Measurements from ENCODE around the gene SNTG2.

DNA sequence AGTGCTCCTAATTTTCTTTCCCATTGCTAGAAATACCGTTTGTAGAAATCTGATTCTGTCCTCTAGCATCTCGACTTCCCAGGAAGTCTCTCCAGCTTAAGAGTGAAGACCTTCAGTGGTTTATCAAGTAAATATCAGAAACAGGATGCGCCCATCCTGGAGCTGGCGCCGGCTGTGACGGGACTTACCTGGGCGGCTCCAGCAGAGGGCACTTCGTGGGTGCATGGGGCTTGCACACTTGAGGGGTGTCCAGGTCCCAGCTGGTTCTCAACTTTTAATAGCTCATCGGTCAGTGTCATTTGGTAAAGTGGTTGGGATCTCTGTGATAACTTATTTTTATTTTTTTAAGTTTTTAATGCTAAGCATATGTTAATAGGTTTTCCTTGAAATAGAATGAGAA, 295.6 kb downstream of the SNTG2 start:
- TF ChIP-seq, protein P1, sequence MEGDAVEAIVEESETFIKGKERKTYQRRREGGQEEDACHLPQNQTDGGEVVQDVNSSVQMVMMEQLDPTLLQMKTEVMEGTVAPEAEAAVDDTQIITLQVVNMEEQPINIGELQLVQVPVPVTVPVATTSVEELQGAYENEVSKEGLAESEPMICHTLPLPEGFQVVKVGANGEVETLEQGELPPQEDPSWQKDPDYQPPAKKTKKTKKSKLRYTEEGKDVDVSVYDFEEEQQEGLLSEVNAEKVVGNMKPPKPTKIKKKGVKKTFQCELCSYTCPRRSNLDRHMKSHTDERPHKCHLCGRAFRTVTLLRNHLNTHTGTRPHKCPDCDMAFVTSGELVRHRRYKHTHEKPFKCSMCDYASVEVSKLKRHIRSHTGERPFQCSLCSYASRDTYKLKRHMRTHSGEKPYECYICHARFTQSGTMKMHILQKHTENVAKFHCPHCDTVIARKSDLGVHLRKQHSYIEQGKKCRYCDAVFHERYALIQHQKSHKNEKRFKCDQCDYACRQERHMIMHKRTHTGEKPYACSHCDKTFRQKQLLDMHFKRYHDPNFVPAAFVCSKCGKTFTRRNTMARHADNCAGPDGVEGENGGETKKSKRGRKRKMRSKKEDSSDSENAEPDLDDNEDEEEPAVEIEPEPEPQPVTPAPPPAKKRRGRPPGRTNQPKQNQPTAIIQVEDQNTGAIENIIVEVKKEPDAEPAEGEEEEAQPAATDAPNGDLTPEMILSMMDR (conservative IDR thresholded peaks at IDR 0.05 in 1 of 2, IDR thresholded peaks at IDR 0.05 in 1 of 2; ENCODE audit: low read depth in 1 of 2, low read length in 2 of 2) = no peak
- no peak for TF ChIP-seq EZH2 (IDR thresholded peaks at IDR 0.05; ENCODE audit: low read length, missing control alignments)
